Measurements from ENCODE around the gene C8B. TPM values are rescaled to one million over a fixed set of nuclear protein-coding genes. Genes with fewer than 3 reads are reported as not detected.

C8B gene
- total RNA-seq, 2 experiments from 2014 or later, result not detected

DNA sequence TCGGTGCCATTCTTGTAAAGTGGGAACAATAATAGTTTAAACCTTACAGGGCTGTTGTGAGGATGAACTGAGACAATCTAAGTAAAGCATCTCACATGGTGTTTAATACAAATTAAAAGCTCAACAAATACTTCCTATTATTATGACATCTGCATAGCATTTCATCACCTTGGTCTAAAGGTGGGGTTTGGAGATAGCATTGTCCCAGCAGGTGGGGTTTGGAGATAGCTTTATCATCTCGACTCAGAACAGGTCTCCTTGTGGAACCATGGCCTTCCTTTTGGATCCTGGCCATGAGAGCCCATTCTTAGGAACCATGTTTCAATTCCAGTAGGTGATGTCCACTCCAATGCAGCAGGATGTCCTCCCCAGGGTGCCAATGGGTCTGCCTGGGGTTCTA lies 20.6 kb upstream of the C8B start:
- POLR2A ChIA-PET, result no interaction called here

DNA sequence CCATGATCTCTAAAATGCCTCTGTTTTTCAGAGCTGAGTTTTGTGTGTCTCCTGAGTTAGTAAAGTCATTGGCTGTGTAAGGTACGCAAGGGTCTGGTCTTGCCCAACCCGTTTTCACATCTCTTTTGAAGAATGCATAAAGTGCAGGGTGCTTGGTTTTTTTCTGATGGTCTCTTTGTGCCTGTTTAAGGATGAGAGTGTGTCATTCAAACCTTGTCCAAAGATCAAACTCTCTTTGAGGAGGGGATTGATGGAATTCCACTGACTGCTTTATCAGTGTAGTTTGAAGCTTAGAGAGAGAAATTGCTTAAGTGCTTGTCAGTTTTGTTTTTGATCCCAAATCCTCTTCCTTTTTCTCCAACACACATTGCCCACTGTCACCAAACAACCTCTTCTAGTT lies 20.0 kb upstream of the C8B start:
- ATAC-seq (no peak), DNase-seq (no peak)
- ChIA-PET CTCF (no interaction called here), POLR2A (no interaction called here)
- no peaks in the 10 kb centered on the region for H3K4me1 Mint-ChIP-seq (ENCODE audit: low read depth)
- no peak overlapping the region for H3K27ac Mint-ChIP-seq
- no peaks in the 10 kb centered on the region for H3K27me3 Mint-ChIP-seq (ENCODE audit: low read depth)
- no peaks in the 10 kb centered on the region for H3K9me3 Mint-ChIP-seq (ENCODE audit: insufficient read depth)
- no peak overlapping the region for H3K4me3 Mint-ChIP-seq
- H3K36me3 Mint-ChIP-seq (ENCODE audit: low read depth), result no peaks in the 10 kb centered on the region

More for the DNA sequence above, 20.6 kb upstream of the C8B start:
- Mint-ChIP-seq H3K27ac (no peak overlapping the region), H3K4me3 (no peak overlapping the region), H3K36me3 (ENCODE audit: low read depth) (no peaks in the 10 kb centered on the region), H3K27me3 (ENCODE audit: low read depth) (no peaks in the 10 kb centered on the region), H3K9me3 (ENCODE audit: insufficient read depth) (no peaks in the 10 kb centered on the region), H3K4me1 (ENCODE audit: low read depth) (no peaks in the 10 kb centered on the region)
- CTCF ChIA-PET, result no interaction called here
- ATAC-seq (no peak), DNase-seq (no peak)

DNA sequence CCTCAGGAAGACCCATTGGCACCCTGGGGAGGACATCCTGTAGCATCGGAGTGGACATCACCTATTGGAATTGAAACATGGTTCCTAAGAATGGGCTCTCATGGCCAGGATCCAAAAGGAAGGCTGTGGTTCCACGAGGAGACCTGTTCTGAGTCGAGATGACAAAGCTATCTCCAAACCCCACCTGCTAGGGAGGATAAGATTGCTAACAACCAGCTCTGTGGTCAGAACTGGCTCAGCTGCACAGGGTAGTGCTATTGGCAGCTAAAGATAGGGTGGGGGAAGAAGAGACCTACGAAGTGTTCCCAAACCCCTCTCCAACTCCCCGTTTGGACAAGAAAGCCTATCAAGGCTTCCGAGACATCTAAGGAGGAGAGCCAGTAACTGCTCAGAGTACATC lies 17.7 kb upstream of the C8B start:
- H3K4me3 Mint-ChIP-seq, result no peak overlapping the region
- H3K4me1 Mint-ChIP-seq (ENCODE audit: low read depth), result no peaks in the 10 kb centered on the region
- no peaks in the 10 kb centered on the region for H3K9me3 Mint-ChIP-seq (ENCODE audit: insufficient read depth)
- H3K27ac Mint-ChIP-seq, result no peak overlapping the region
- no peak for DNase-seq
- ChIA-PET POLR2A (no interaction called here), CTCF (no interaction called here)
- no peaks in the 10 kb centered on the region for H3K27me3 Mint-ChIP-seq (ENCODE audit: low read depth)
- ATAC-seq, result no peak
- no peaks in the 10 kb centered on the region for H3K36me3 Mint-ChIP-seq (ENCODE audit: low read depth)

DNA sequence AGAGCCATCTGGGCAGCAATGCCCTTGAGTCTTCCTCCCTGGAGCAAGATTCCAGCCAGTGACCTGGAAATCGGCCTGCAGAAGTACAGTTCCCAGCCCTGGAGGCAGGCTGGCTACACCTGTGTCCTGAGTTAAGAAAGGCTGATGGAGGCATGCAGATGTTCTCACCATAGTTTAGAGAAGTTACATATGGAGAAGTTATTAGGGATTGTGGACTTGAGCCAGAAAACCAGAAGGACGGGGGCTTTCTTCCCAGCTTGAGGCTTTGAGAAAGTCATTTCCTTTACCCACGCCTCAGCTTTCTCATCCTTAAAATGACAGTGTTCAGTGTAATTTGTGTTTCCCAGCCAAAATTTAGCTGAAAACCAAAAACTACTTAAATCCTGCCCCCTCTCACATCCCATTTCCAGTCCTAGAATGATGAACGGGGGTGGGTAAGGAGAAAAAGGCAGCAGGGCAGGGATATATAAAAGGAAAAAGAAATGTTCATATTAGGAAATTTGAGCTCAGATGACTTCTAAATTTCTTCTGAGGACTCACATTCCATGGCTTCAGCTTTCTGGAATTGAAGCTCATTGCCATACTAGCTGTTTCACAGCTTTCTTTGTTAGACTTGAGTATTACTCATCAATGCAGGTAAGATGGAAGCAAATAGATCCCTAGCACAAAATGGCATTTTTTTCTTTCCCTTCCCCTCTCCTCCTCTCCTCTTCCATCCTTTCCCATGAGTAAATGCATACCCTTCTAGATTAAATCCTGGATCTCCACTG lies 14.4 kb upstream of the C8B start:
- H3K4me1 Mint-ChIP-seq (ENCODE audit: low read depth), result no peaks in the 10 kb centered on the region
- H3K27me3 Mint-ChIP-seq (ENCODE audit: low read depth), result no peaks in the 10 kb centered on the region
- ATAC-seq (no peak), DNase-seq (no peak)
- POLR2A ChIA-PET, result no interaction called here
- CTCF ChIA-PET, result no interaction called here
- no peaks in the 10 kb centered on the region for H3K9me3 Mint-ChIP-seq (ENCODE audit: insufficient read depth)
- H3K36me3 Mint-ChIP-seq (ENCODE audit: low read depth), result no peaks in the 10 kb centered on the region
- no peak overlapping the region for H3K27ac Mint-ChIP-seq
- H3K4me3 Mint-ChIP-seq, result no peak overlapping the region

DNA sequence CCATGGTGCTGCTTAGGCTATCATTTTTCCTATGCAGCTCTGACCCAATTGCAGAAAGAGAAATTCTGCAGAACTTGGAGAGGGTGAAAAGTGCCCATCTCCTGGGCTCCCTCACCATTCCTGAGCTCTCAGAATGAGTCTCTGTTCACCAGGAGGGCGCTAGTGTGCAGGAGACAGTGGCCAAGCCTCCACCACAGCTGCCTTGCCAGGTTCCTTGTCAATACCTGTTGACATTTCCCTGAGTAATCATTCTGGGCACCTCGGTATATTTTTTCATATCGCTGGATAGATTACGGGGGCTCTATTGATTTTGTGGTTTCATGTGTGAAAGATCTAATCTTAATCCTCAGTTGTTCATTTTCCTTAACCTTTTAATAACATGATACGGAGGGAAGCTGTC lies 13.0 kb upstream of the C8B start:
- ATAC-seq (no peak), DNase-seq (no peak)
- Mint-ChIP-seq H3K9me3 (ENCODE audit: insufficient read depth) (no peaks in the 10 kb centered on the region), H3K36me3 (ENCODE audit: low read depth) (no peaks in the 10 kb centered on the region), H3K27ac (no peak overlapping the region), H3K4me1 (ENCODE audit: low read depth) (no peaks in the 10 kb centered on the region), H3K4me3 (no peak overlapping the region), H3K27me3 (ENCODE audit: low read depth) (no peaks in the 10 kb centered on the region)
- CTCF ChIA-PET, result no interaction called here
- POLR2A ChIA-PET, result no interaction called here

DNA sequence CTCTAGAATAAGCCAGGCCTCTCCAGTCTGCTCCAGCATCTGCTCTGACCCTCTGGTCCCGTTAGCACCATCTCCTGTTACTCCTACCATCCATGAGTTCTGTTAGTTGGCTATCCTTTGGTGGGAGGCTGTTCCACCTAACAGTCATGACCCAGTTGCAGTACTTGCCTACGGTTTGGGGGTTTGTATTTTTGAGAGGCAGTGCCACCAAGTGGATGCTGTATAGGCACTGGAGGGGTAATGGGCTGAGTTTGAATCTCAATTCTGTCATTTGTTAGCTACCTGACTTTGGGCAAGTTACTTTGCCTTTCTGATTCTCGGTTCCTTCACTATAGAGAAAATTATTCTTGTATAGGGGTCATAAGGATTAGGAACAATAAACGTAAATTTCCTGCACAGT lies 12.1 kb upstream of the C8B start:
- Mint-ChIP-seq H3K9me3 (ENCODE audit: insufficient read depth) (no peaks in the 10 kb centered on the region), H3K27ac (no peak overlapping the region), H3K4me3 (no peak overlapping the region), H3K4me1 (ENCODE audit: low read depth) (no peaks in the 10 kb centered on the region), H3K27me3 (ENCODE audit: low read depth) (no peaks in the 10 kb centered on the region), H3K36me3 (ENCODE audit: low read depth) (no peaks in the 10 kb centered on the region)
- CTCF ChIA-PET, result no interaction called here
- no peak for DNase-seq
- no peak for ATAC-seq
- POLR2A ChIA-PET, result no interaction called here

DNA sequence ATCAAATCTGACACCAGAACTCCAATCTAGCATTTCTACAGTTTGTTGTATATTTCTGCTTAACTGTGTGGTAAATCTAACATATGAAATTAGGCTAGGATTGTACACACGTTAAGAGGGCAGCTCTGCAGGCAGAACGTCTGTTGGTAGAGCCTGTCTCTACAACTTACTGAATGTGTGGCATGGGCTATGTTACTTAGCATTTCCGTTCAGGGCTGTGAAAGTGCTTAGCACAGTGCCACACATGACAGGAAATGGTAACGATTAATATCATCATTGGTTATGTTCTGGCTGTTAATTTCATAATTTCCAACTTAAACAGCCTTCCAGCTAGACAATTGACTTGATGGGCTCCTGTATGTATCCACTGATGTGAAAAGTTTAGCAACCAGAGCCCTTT lies 9.6 kb upstream of the C8B start:
- H3K27me3 Mint-ChIP-seq (ENCODE audit: low read depth), result no peaks in the 10 kb centered on the region
- no peak overlapping the region for H3K27ac Mint-ChIP-seq
- H3K36me3 Mint-ChIP-seq (ENCODE audit: low read depth), result no peaks in the 10 kb centered on the region
- no peak overlapping the region for H3K4me3 Mint-ChIP-seq
- ATAC-seq (no peak), DNase-seq (no peak)
- no peaks in the 10 kb centered on the region for H3K4me1 Mint-ChIP-seq (ENCODE audit: low read depth)
- ChIA-PET CTCF (no interaction called here), POLR2A (no interaction called here)
- no peaks in the 10 kb centered on the region for H3K9me3 Mint-ChIP-seq (ENCODE audit: insufficient read depth)

DNA sequence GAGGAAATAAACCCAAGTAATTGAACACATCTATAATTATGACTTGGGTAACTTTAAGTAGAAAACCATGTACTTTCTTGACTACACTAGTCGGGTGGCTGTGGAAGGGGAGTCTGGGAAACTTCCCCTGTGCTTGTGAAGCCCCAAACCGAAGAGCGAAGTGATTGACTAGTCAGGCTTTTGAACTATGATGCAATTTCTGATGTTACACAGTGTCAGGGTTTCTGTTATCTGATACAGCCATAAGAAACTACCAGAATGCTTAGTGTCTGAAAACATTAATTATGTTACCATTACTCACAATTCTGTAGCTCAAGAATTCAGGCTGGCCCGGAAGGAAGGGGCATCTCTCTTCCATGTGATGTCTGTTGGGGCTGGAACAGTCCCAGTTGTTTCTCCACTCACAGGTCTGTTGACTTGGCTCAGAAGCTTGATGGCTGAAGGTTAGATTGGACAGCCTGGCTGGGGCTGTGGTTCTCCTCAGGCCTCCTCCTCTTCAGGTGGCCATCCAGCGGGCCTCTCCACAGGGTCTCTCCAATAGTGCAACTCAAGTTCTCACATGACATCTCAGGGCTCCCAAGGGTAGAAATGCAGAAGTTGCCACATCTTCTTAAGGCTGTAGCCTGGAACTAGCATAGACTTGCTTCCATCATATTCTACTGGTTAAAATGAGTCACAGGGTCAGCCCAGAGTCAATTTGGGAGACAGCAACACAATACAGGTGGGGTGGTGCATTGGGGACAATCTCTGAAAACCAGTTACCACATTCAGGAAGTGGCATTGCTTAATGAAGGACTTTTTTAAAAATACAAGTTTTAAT lies 8.3 kb upstream of the C8B start:
- H3K4me1 Mint-ChIP-seq (ENCODE audit: low read depth), result no peaks in the 10 kb centered on the region
- POLR2A ChIA-PET, result no interaction called here
- CTCF ChIA-PET, result no interaction called here
- no peak overlapping the region for H3K4me3 Mint-ChIP-seq
- H3K27ac Mint-ChIP-seq, result no peak overlapping the region
- H3K27me3 Mint-ChIP-seq (ENCODE audit: low read depth), result no peaks in the 10 kb centered on the region
- no peaks in the 10 kb centered on the region for H3K36me3 Mint-ChIP-seq (ENCODE audit: low read depth)
- no peaks in the 10 kb centered on the region for H3K9me3 Mint-ChIP-seq (ENCODE audit: insufficient read depth)
- ATAC-seq (no peak), DNase-seq (no peak)

DNA sequence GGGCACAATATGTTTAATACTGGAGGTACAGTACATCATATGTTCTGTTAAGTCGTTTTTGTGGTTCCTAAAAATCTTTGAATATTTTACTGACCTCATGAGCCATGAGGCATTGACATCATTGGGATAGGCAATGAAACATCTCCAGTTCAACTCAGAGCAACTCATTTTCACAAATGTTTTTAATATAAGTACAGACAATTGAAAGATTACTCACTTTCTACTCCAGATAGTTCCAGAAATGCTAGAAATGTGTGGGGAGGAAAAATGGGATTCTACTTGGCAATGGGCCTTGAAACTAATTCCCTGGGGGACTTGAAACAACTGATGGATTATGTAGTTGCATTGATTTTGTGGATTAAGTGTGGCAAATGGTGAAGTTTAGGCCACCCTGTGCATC lies 7.2 kb upstream of the C8B start:
- Mint-ChIP-seq H3K27ac (no peak overlapping the region), H3K27me3 (ENCODE audit: low read depth) (no peaks in the 10 kb centered on the region), H3K4me3 (no peak overlapping the region), H3K4me1 (ENCODE audit: low read depth) (no peaks in the 10 kb centered on the region), H3K36me3 (ENCODE audit: low read depth) (no peaks in the 10 kb centered on the region), H3K9me3 (ENCODE audit: insufficient read depth) (no peaks in the 10 kb centered on the region)
- ChIA-PET POLR2A (no interaction called here), CTCF (no interaction called here)
- ATAC-seq (no peak), DNase-seq (no peak)

DNA sequence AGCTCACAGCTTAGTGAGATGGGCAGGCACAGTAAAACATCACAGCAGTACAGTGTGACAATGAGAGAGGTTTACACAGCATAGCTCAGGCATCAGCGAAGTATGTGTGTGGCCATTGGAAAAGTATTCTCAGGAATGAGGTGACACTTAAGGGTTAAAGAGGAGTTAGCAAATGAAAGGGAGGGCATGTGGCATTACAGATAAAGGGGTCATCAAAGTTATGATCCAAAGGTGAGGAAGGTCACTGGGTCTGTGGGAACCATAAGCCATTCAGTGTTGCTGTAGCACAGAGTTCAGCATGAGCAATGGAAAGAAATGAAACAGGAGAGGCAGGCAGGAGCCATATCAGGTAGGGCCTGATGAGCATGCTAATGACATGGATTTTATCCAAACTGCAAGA lies 4.5 kb upstream of the C8B start:
- Mint-ChIP-seq H3K9me3 (ENCODE audit: insufficient read depth) (no peaks in the 10 kb centered on the region), H3K4me3 (no peak overlapping the region), H3K4me1 (ENCODE audit: low read depth) (no peaks in the 10 kb centered on the region), H3K27ac (no peak overlapping the region), H3K27me3 (ENCODE audit: low read depth) (no peaks in the 10 kb centered on the region), H3K36me3 (ENCODE audit: low read depth) (no peaks in the 10 kb centered on the region)
- DNase-seq, result no peak
- POLR2A ChIA-PET, result no interaction called here
- CTCF ChIA-PET, result no interaction called here
- no peak for ATAC-seq

DNA sequence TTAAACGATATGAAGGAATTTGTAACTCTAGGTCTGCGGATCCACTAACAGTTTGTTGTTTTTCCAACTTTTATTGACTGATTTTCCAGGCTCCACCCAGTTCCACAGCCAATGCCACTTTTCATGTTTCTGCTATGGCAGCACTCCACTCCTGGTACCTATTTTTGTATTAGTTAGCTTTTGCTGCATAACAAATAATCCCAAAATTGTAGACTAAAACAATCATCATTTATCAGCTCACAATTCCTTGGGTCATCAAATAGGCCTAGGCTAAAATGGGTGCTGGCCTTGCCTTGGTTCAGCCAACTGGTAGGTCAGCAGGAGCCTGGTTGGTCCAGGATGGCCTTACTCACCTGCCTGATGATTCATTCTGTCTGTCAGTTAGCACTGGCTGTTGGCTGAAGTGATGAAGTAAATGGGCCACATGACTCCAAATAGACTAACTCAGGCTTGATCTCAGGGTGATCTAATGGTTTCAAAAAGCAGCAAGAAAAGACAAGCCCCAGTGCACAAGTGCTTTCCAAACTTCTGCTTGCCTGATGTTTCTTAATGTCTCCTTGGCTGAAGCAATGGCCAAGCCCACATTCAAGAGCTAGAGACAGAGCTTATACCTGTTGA lies 3.2 kb upstream of the C8B start:
- Mint-ChIP-seq H3K4me1 (ENCODE audit: low read depth) (no peaks in the 10 kb centered on the region), H3K9me3 (ENCODE audit: insufficient read depth) (no peaks in the 10 kb centered on the region), H3K36me3 (ENCODE audit: low read depth) (no peaks in the 10 kb centered on the region), H3K27me3 (ENCODE audit: low read depth) (no peaks in the 10 kb centered on the region), H3K27ac (no peak overlapping the region), H3K4me3 (no peak overlapping the region)
- DNase-seq (no peak), ATAC-seq (no peak)
- POLR2A ChIA-PET, result no interaction called here
- CTCF ChIA-PET, result no interaction called here

DNA sequence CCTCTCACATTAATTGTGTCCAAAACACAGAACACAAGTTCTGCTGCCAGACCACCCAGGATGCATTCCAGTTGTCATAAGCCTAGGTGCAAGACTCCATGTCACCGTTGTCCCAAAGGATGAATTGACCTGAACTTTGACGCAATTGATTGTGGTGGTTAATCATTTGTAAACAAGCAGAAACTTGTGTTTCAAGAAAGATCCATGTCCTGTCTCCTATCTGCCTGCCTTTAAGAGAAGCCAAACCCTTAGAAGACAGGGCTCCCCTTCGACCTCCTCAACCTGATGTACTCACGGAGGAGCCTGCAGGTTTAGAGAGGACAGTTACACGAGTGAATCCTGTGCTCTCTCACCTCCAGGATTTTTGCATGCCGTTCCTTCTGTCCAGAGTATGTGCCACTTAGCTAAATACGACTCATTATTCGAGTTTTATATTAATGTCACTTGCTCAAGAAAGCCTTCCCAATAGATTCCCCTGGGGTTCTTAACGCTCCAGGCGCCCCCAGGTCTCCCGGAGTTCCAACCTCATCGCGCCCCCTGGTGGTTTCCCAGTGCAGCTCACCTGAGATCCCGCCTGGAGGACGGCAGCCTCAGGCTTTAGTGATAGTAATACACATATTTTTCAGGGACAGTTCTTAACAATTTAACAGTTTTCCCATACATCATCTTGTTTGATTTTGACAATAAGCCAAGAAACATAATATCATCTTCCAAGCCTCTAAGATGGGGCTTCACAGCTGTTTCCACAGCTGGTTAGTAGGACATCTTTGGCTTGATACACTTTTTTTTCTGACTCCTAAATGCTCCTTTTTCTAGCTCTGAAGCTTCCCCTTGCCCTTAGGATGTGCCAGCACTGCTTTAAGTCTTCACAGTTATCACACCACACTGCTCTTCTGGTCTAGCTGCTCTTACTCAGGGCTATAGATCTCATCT lies 2.4 kb upstream of the C8B start:
- Mint-ChIP-seq H3K4me3 (no peak overlapping the region), H3K36me3 (ENCODE audit: low read depth) (no peaks in the 10 kb centered on the region), H3K27me3 (ENCODE audit: low read depth) (no peaks in the 10 kb centered on the region), H3K4me1 (ENCODE audit: low read depth) (no peaks in the 10 kb centered on the region), H3K9me3 (ENCODE audit: insufficient read depth) (no peaks in the 10 kb centered on the region), H3K27ac (no peak overlapping the region)
- DNase-seq, result no peak
- ChIA-PET POLR2A (no interaction called here), CTCF (no interaction called here)
- no peak for ATAC-seq

Measured in activated CD8-positive, alpha-beta T cell treated with anti-CD3 and anti-CD28 coated beads, Interleukin-2, amount 10 ng/mL, durations not matched to agents 7 days and 5 days (primary cell).